Calu3 (cell line): ENCODE measurements around the gene DSP. TPM values are rescaled to one million over a fixed set of nuclear protein-coding genes. Genes with fewer than 3 reads are reported as not detected.

Experiments
- BruUV-seq: library from RNA; stranded (reverse); fragments of 400-500 nt; replicated peaks from 2 replicates; lab custom pipeline; 2021; lab: Mats Ljungman, UMichigan
- CTCF ChIA-PET: fragments of 300-600 bp; sonication (Branson Sonifier 250); formaldehyde crosslinking; loops from one replicate; lab custom pipeline; 2022; ENCODE audit warnings: antibody characterized with exemption; lab: Charles Lee
- DNase-seq: peaks from one replicate; pipeline ENCODE4 v3.0.0; 2022
- H3K27ac Mint-ChIP-seq: one replicate; pipeline ENCODE4 v1.8.0; 2022; ENCODE audit warnings: mixed read lengths; ENCODE audit not compliant: unreplicated experiment
- H3K27me3 Mint-ChIP-seq: one replicate; pipeline ENCODE4 v1.8.0; 2022; ENCODE audit warnings: mixed read lengths; ENCODE audit not compliant: unreplicated experiment
- H3K36me3 Mint-ChIP-seq: one replicate; pipeline ENCODE4 v1.8.0; 2022; ENCODE audit warnings: mild to moderate bottlenecking, moderate library complexity, mixed read lengths; ENCODE audit not compliant: insufficient read depth, unreplicated experiment
- H3K4me1 Mint-ChIP-seq: one replicate; pipeline ENCODE4 v1.8.0; 2022; ENCODE audit warnings: mild to moderate bottlenecking, low read depth, mixed read lengths; ENCODE audit not compliant: unreplicated experiment
- H3K4me3 Mint-ChIP-seq: one replicate; pipeline ENCODE4 v1.8.0; 2022; ENCODE audit warnings: mild to moderate bottlenecking, low read depth, moderate library complexity, mixed read lengths; ENCODE audit not compliant: unreplicated experiment
- H3K9me3 Mint-ChIP-seq: one replicate; pipeline ENCODE4 v1.8.0; 2022; ENCODE audit warnings: low read depth, mixed read lengths; ENCODE audit not compliant: unreplicated experiment
- intact Hi-C: fragments of 100-400 bp; cut with micrococcal nuclease; formaldehyde crosslinking; loops from one replicate; pipeline ENCODE4 v1.10.0; 2022; ENCODE audit not compliant: unreplicated experiment
- total RNA-seq: library from RNA; stranded (reverse); gene quantifications from 2 replicates; pipeline ENCODE4 v1.2.3, GENCODE V29; 2022
- TF ChIP-seq, protein P1 (sequence below): fragments of 200-600 bp; IDR thresholded peaks from one replicate; pipeline ENCODE4 v1.8.0; 2022; ENCODE audit warnings: antibody characterized with exemption; ENCODE audit not compliant: unreplicated experiment

Gene DSP
- total RNA-seq, 1 experiment from 2014 or later = 57.7 TPM

DNA sequence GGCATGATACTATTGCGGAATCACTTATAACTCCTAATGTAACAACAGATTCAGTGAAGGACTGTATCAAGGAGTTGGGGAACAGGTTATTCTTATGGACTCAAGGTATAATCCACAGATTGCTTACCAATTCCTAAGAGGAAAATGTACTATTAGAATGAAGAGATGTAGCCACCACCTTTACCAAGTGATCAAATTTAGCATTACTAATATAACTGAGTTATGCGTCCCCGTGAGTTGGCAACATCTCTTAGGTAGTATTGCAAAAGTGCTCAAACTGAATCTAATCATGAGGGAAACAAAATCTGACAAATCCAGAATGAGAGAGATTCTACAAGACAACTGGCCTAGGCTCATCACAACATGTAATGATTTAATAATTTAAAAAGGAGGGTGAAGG lies 47.8 kb downstream of the DSP start:
- peak overlapping the region; percentile 84 for H3K27ac Mint-ChIP-seq
- peaks cover 27% of the 10 kb centered on the region for H3K36me3 Mint-ChIP-seq
- H3K4me1 Mint-ChIP-seq = peaks cover 52% of the 10 kb centered on the region
- no peak for DNase-seq
- CTCF ChIA-PET = no interaction called here
- H3K27me3 Mint-ChIP-seq = no peaks in the 10 kb centered on the region
- intact Hi-C loops = no loop called here
- H3K4me3 Mint-ChIP-seq = peak overlapping the region; percentile 98
- no TSS peak for BruUV-seq
- TF ChIP-seq, protein P1, sequence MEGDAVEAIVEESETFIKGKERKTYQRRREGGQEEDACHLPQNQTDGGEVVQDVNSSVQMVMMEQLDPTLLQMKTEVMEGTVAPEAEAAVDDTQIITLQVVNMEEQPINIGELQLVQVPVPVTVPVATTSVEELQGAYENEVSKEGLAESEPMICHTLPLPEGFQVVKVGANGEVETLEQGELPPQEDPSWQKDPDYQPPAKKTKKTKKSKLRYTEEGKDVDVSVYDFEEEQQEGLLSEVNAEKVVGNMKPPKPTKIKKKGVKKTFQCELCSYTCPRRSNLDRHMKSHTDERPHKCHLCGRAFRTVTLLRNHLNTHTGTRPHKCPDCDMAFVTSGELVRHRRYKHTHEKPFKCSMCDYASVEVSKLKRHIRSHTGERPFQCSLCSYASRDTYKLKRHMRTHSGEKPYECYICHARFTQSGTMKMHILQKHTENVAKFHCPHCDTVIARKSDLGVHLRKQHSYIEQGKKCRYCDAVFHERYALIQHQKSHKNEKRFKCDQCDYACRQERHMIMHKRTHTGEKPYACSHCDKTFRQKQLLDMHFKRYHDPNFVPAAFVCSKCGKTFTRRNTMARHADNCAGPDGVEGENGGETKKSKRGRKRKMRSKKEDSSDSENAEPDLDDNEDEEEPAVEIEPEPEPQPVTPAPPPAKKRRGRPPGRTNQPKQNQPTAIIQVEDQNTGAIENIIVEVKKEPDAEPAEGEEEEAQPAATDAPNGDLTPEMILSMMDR = no peak
- no peaks in the 10 kb centered on the region for H3K9me3 Mint-ChIP-seq

DNA sequence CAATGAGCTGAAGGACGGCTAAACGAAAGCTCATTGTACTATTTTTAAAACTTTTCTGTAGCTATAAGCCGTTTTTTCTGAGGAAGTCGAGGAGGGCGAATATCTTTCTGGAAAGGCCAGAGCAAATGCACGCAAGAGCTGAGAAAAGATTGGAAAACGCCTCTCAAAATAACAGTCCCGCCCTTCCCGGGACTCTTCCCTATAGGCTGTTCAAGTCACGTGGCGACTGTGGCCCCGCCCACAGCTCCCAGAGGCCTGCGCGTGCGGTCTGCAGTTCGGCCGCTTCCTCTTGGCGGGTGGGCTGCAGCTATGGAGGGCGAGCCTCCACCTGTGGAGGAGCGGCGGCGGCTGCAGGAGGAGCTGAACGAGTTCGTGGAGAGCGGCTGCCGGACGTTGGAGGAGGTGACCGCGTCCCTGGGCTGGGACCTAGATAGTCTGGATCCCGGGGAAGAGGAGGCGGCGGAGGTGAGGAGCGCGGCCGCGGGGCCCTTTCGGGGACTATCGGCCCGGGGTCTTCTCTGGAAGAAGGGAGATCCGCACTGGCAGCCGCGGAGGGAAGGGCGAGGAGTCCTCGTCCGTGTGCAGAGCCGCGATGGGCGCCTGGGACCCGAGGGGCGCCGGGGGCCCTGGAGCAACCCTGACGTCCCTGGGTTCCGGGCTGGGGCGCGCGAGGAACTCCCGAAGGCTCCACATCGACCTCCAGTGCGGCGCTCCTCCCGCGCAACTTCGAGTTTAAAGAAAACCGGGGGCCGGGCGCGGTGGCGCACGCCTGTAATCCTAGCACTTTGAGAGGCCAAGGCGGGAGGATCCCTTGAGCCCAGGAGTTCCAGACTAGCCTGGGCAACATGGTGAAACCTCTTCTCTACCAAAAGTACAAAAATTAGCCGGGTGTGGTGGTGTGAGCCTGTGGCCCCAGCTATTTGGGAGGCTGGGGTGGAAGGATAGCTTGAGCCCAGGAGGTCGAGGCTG lies 48.8 kb downstream of the DSP start, which contains the start of gene SNRNP48:
SNRNP48 (plus strand) TSS at position 250 of the 969 bp plus-strand sequence; CDS start at position 310, 60 bp downstream.
- peaks cover 27% of the 10 kb centered on the region for H3K36me3 Mint-ChIP-seq
- H3K9me3 Mint-ChIP-seq = no peaks in the 10 kb centered on the region
- H3K4me1 Mint-ChIP-seq = peaks cover 52% of the 10 kb centered on the region
- CTCF ChIA-PET = interaction anchor here (0.6 to 1.0 kb wide), 2 partner anchors 9 to 47 kb away, joined by 4 to 7 read pairs; no protein-coding TSS in a partner anchor
- TF ChIP-seq, protein P1 = no peak
- DNase-seq = peak; percentile 89
- peak within 1 kb of the TSS; percentile 98 for H3K4me3 Mint-ChIP-seq
- BruUV-seq = no TSS peak
- H3K27me3 Mint-ChIP-seq = no peaks in the 10 kb centered on the region
- intact Hi-C loops = loop anchor here (5.0 to 10.0 kb wide), 2 partner anchors 43 to 195 kb away; no protein-coding TSS in a partner anchor
- H3K27ac Mint-ChIP-seq = peak within 1 kb of the TSS; percentile 84

DNA sequence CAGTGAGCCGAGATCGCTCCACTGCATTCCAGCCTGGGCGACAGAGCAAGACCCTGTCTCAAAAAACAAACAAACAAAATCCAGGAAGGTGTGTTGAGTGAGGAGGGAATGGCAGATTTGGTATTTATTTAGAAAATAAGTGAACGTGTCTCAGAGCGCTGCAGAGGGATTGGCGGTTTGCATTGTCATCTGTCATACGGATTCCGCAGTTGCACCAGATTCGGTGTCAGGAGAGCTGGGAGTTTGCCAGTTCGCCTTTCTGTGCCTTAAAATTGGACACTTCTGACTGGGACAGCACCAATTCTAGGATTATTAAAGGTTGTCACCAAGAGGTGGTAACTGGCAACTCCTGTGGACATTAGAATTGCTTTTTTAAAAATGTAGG lies 49.4 kb downstream of the DSP start:
- TF ChIP-seq, protein P1 = no peak
- Mint-ChIP-seq H3K4me3 (peak overlapping the region; percentile 98), H3K27ac (no peak overlapping the region), H3K9me3 (no peaks in the 10 kb centered on the region), H3K4me1 (peaks cover 52% of the 10 kb centered on the region), H3K27me3 (no peaks in the 10 kb centered on the region), H3K36me3 (peaks cover 27% of the 10 kb centered on the region)
- CTCF ChIA-PET = no interaction called here
- intact Hi-C loops = loop anchor here (5.0 to 10.0 kb wide), 2 partner anchors 44 to 196 kb away; no protein-coding TSS in a partner anchor
- BruUV-seq = no TSS peak
- DNase-seq = no peak

DNA sequence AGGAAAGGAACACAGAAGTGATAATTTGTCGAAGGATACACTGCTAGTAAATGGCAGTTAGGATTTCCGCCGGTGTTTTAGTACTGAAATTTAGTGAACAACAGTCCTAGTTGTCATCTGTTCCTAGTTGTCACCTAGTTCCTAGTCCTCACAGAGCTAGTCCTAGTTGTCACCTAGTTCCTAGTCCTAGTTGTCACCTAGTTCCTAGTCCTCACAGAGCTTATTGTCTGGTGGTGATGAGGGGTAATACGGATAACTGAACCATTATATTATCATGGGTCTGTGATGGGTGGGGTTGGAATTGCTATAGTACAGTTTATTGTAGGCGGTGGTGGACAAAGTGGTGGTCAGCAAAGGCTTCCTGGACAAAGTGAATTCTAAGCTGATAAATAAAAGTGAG lies 50.3 kb downstream of the DSP start:
- BruUV-seq = no TSS peak
- no peak overlapping the region for H3K4me3 Mint-ChIP-seq
- TF ChIP-seq, protein P1 = no peak
- intact Hi-C loops = loop anchor here (5.0 to 10.0 kb wide), 2 partner anchors 44 to 197 kb away; no protein-coding TSS in a partner anchor
- peaks cover 52% of the 10 kb centered on the region for H3K4me1 Mint-ChIP-seq
- no peaks in the 10 kb centered on the region for H3K9me3 Mint-ChIP-seq
- H3K27ac Mint-ChIP-seq = no peak overlapping the region
- H3K36me3 Mint-ChIP-seq = peaks cover 27% of the 10 kb centered on the region
- no peaks in the 10 kb centered on the region for H3K27me3 Mint-ChIP-seq
- no peak for DNase-seq
- CTCF ChIA-PET = no interaction called here
